Mesenchymal stem cell (in vitro differentiated cells and primary cell): ENCODE results near the gene PINK1.

Source experiments
- DNase-seq: peaks from one replicate; pipeline ENCODE4 v3.0.0-alpha.2; 2013
- H2AFZ ChIP-seq: one replicate; pipeline ENCODE4 v1.6.1; 2013; ENCODE audit warnings: low read depth, mild to moderate bottlenecking, control low read depth, inconsistent platforms, low read length, moderate library complexity
- H2AK5ac ChIP-seq: 2 replicates; pipeline ENCODE4 v1.6.1; 2013; ENCODE audit warnings: low read length, moderate library complexity, mild to moderate bottlenecking, inconsistent platforms; ENCODE audit not compliant: severe bottlenecking
- H2BK120ac ChIP-seq: one replicate; pipeline ENCODE4 v1.6.1; 2013; ENCODE audit warnings: low read depth, mild to moderate bottlenecking, inconsistent platforms, low read length, moderate library complexity
- H2BK12ac ChIP-seq, 2 experiments: one replicate each; pipeline ENCODE4 v1.6.1; 2013; ENCODE audit warnings: inconsistent platforms in 2 of 2, low read length in 2 of 2, mild to moderate bottlenecking in 2 of 2, moderate library complexity in 2 of 2, control low read depth in 1 of 2
- H2BK15ac ChIP-seq: one replicate; pipeline ENCODE4 v1.6.1; 2013; ENCODE audit warnings: mild to moderate bottlenecking, low read depth, inconsistent platforms; ENCODE audit not compliant: poor library complexity, severe bottlenecking
- H2BK5ac ChIP-seq: 2 replicates; pipeline ENCODE4 v1.6.1; 2013; ENCODE audit warnings: low read depth, mild to moderate bottlenecking, low read length, control low read depth, inconsistent platforms; ENCODE audit not compliant: poor library complexity, severe bottlenecking
- H3K14ac ChIP-seq, 2 experiments: one replicate each; pipeline ENCODE4 v1.6.1; 2013; ENCODE audit warnings: inconsistent platforms in 2 of 2, low read length in 2 of 2, control low read depth in 1 of 2, mild to moderate bottlenecking in 1 of 2, moderate library complexity in 1 of 2
- H3K18ac ChIP-seq, 2 experiments: one replicate each; pipeline ENCODE4 v1.6.1; 2013; ENCODE audit warnings: inconsistent platforms in 2 of 2, low read length in 2 of 2, control low read depth in 1 of 2, low read depth in 1 of 2, mild to moderate bottlenecking in 1 of 2
- H3K23ac ChIP-seq, 2 experiments: one replicate each; pipeline ENCODE4 v1.6.1; 2013; ENCODE audit warnings: inconsistent platforms in 2 of 2, low read length in 2 of 2, mild to moderate bottlenecking in 2 of 2, moderate library complexity in 2 of 2, control low read depth in 1 of 2
- H3K27ac ChIP-seq: 2 replicates; pipeline ENCODE4 v1.5.1; 2013; ENCODE audit warnings: mild to moderate bottlenecking, moderate library complexity, low read length, control low read depth, inconsistent platforms; ENCODE audit not compliant: poor library complexity, severe bottlenecking
- H3K27me3 ChIP-seq, 2 experiments: 2 replicates each; pipeline versions ENCODE4 v1.6.1 to v1.7.0; 2013; ENCODE audit warnings: low read length in 2 of 2, mild to moderate bottlenecking in 2 of 2, moderate library complexity in 2 of 2, control low read depth in 1 of 2, inconsistent platforms in 1 of 2; ENCODE audit not compliant: control insufficient read depth in 1 of 2, insufficient read depth in 1 of 2
- H3K36me3 ChIP-seq, 2 experiments: 2 replicates each; pipeline versions ENCODE4 v1.6.1 to v1.7.0; 2013; ENCODE audit warnings: low read length in 2 of 2, control low read depth in 1 of 2, inconsistent platforms in 1 of 2, low read depth in 1 of 2, mild to moderate bottlenecking in 1 of 2; ENCODE audit not compliant: insufficient read depth in 2 of 2, control insufficient read depth in 1 of 2
- H3K4ac ChIP-seq, 2 experiments: one replicate each; pipeline ENCODE4 v1.6.1; 2013; ENCODE audit warnings: inconsistent platforms in 2 of 2, low read length in 2 of 2, mild to moderate bottlenecking in 2 of 2, moderate library complexity in 2 of 2, control low read depth in 1 of 2, low read depth in 1 of 2
- H3K4me1 ChIP-seq: 2 replicates; pipeline ENCODE4 v1.6.1; 2013; ENCODE audit warnings: low read depth, low read length, control low read depth; ENCODE audit not compliant: control insufficient read depth, insufficient read depth
- H3K4me2 ChIP-seq: 2 replicates; pipeline ENCODE4 v1.6.1; 2013; ENCODE audit warnings: low read length, mild to moderate bottlenecking, inconsistent platforms; ENCODE audit not compliant: poor library complexity, severe bottlenecking
- H3K4me3 ChIP-seq, 2 experiments: 2 replicates each; pipeline versions ENCODE4 v1.5.1 to v1.7.0; 2013; ENCODE audit warnings: low read length in 2 of 2, mild to moderate bottlenecking in 2 of 2, control low read depth in 1 of 2, low read depth in 1 of 2; ENCODE audit not compliant: insufficient read depth in 1 of 2
- H3K79me1 ChIP-seq: replicated peaks from 2 replicates; pipeline ENCODE4 v1.6.1; 2013; ENCODE audit warnings: mild to moderate bottlenecking, control low read depth, low read length, inconsistent platforms; ENCODE audit not compliant: poor library complexity, severe bottlenecking
- H3K9ac ChIP-seq: 2 replicates; pipeline ENCODE4 v1.7.0; 2013; ENCODE audit warnings: mild to moderate bottlenecking, low read length, moderate library complexity
- H3K9me3 ChIP-seq: 2 replicates; pipeline ENCODE4 v1.7.0; 2013; ENCODE audit warnings: mild to moderate bottlenecking, low read length; ENCODE audit not compliant: control insufficient read depth
- H4K8ac ChIP-seq: one replicate; pipeline ENCODE4 v1.6.1; 2013; ENCODE audit warnings: inconsistent platforms, mild to moderate bottlenecking, low read length, moderate library complexity
- H4K91ac ChIP-seq: one replicate; pipeline ENCODE4 v1.6.1; 2013; ENCODE audit warnings: mild to moderate bottlenecking, low read length, inconsistent platforms
- WGBS: methylation state at CpG from one replicate; pipeline ENCODE4 v1.1.7; 2013; ENCODE audit warnings: mixed read lengths; 5-methylcytosine and 5-hydroxymethylcytosine counted together

The PINK1 gene

DNA sequence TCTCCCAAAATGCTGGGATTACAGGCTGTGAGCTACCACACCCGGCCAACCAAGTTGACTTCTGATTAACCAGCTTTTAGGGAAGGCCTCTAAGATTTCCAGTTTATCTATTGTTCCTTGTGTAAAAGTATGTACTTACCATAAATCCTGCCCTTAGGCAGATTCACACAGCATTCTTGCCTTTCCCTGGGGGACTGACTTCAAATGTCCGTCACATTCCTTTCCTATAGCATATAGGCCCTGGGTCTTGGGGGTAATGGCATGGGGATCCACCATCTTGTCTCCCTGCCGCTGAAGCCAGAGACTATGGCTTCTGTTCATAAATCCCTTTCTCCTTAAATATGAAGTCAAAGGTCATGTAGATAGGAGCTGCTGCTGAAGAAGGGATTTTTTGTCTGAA is 872 bp upstream of the PINK1 start:
- peaks cover 8% of the 10 kb centered on the region for H3K4me1 ChIP-seq
- no peaks in the 10 kb centered on the region for H3K9me3 ChIP-seq
- no peak overlapping the region for H3K27ac ChIP-seq
- H3K4me3 ChIP-seq, result no peak overlapping the region
- H3K27me3 ChIP-seq, result no peaks in the 10 kb centered on the region
- H2BK12ac ChIP-seq, result no peak overlapping the region
- no peak overlapping the region for H2BK120ac ChIP-seq
- no peak overlapping the region for H3K18ac ChIP-seq
- peaks cover 11% of the 10 kb centered on the region for H3K79me1 ChIP-seq
- H3K9ac ChIP-seq, result no peak overlapping the region
- H2AK5ac ChIP-seq, result no peak overlapping the region
- no peak overlapping the region for H2BK5ac ChIP-seq
- no peak overlapping the region for H2BK15ac ChIP-seq
- H3K4ac ChIP-seq, result no peak overlapping the region
- DNase-seq, result no peak
- H3K4me2 ChIP-seq, result no peak overlapping the region
- no peak overlapping the region for H2AFZ ChIP-seq
- H3K14ac ChIP-seq, result no peak overlapping the region
- H4K8ac ChIP-seq, result no peak overlapping the region
- no peak overlapping the region for H3K23ac ChIP-seq
- WGBS, result 93% methylated on average over 2 of the region's 3 CpGs
- peaks cover 8 to 10% of the 10 kb centered on the region in 2 experiments for H3K36me3 ChIP-seq
- H4K91ac ChIP-seq, result no peak overlapping the region

DNA sequence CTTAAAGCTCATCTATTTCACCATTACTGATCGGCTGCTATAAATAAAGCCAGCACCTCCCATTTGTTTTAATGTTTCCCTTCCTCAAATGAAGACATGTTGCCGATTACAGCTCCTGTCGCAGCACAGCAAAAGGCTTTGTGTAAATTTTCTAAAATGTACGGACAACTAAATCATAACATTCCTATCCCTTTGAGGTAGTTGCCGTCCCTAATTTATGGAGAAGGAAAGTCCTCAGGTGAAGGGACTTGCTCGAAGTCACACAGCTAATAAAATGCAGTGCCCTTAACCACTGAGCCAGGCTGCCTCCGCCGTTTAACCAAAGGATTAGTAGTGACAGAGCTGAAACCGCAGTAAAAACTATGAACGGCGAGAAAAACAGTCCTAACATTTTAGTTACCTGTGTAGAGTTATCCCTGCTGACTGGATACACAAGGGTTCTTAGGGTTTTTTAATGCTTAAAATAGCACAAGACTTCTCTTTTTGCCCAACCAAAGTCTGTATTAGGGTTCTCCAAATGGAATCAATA is 871 bp downstream of the PINK1 start:
- Histone ChIP-seq H3K36me3 (peaks cover 23 to 27% of the 10 kb centered on the region in 2 experiments), H4K91ac (no peak overlapping the region), H2BK5ac (no peak overlapping the region), H3K9me3 (no peaks in the 10 kb centered on the region), H3K18ac (no peak overlapping the region), H3K79me1 (peaks cover 11% of the 10 kb centered on the region), H2BK15ac (no peak overlapping the region), H3K23ac (no peak overlapping the region), H3K9ac (peak overlapping the region; percentile 80), H3K14ac (no peak overlapping the region), H2AK5ac (no peak overlapping the region), H2BK120ac (no peak overlapping the region), H3K27ac (peak overlapping the region; percentile 35), H3K4ac (no peak overlapping the region), H3K4me2 (peak overlapping the region; percentile 87), H3K4me3 (peak overlapping the region; percentile 37 to 83), H2BK12ac (no peak overlapping the region), H4K8ac (peak overlapping the region; percentile 45), H3K27me3 (no peaks in the 10 kb centered on the region), H2AFZ (peak overlapping the region; percentile 72), H3K4me1 (peaks cover 8% of the 10 kb centered on the region)
- no peak for DNase-seq
- 1% methylated on average over 11 of the region's 11 CpGs for WGBS

DNA sequence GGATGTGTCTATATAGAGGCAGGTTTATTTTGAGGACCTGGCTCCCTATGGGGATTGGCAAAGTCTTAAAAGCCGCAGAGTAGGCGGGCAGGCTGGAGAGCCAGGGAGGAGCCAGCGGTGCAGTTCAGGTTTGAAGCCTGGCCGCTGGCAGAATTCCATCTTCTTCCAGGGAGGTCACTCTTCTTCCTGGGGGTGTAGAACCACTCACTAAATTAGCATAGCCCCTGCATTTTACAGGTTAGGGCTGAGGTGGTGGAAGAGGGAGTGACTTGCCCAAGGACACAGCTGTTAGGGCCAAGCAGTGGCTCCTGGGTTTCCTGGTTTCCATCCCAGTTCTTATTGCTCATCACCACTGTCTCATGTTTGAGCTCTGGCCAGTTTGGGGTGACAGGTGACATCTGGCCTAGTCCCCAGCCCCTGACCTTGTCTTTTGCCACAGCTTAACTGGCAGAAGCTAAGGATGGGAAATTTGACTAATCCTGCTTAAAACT is 1.4 kb downstream of the PINK1 start:
- Histone ChIP-seq H3K27me3 (no peaks in the 10 kb centered on the region), H3K23ac (no peak overlapping the region), H2BK5ac (no peak overlapping the region)

DNA sequence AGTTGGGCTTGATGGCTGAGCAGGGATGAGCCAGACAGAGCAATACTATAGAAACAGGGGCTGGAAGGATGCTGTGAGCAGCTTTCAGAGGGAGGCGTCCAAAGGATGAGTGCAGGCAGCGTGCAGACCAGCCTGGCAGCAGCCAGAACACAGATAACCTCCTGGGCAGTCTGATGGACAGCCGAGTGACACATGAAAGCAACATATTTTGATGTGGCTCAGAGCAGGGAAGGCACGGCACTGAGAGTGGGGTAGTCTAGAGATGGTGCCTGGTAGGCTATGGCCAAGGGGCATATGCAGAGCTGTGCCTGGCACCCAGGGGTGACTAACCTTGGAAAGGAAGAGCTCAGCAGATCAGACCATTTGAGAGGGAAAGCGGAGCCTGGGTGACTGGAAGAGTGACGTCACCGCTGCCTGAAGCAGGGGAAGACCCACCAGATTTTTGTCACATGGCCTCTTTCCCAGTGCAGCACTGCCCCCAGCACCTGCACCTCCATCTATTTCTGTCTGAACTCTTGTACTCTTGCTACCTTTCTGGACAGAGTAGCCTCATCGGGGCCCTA is 3.6 kb downstream of the PINK1 start:
- H2AFZ ChIP-seq, result no peak overlapping the region
- H3K79me1 ChIP-seq, result peaks cover 19% of the 10 kb centered on the region
- H2BK15ac ChIP-seq, result no peak overlapping the region
- no peak overlapping the region for H2BK12ac ChIP-seq
- no peak overlapping the region for H3K18ac ChIP-seq
- no peak overlapping the region for H4K8ac ChIP-seq
- H2BK120ac ChIP-seq, result no peak overlapping the region
- H3K27me3 ChIP-seq, result no peaks in the 10 kb centered on the region
- no peak overlapping the region for H3K4me3 ChIP-seq
- H3K4ac ChIP-seq, result no peak overlapping the region
- no peak overlapping the region for H4K91ac ChIP-seq
- no peak overlapping the region for H3K23ac ChIP-seq
- no peak overlapping the region for H2AK5ac ChIP-seq
- H3K4me2 ChIP-seq, result no peak overlapping the region
- WGBS, result 93% methylated on average over 8 of the region's 8 CpGs
- H3K9ac ChIP-seq, result no peak overlapping the region
- H3K36me3 ChIP-seq, result peaks cover 48 to 53% of the 10 kb centered on the region in 2 experiments
- H3K14ac ChIP-seq, result no peak overlapping the region
- H3K4me1 ChIP-seq, result peaks cover 8% of the 10 kb centered on the region
- no peaks in the 10 kb centered on the region for H3K9me3 ChIP-seq
- no peak overlapping the region for H2BK5ac ChIP-seq
- no peak for DNase-seq
- H3K27ac ChIP-seq, result no peak overlapping the region

More for the DNA sequence above, 1.4 kb downstream of the PINK1 start:
- peak overlapping the region; percentile 80 for H3K9ac ChIP-seq
- 14% methylated on average over 4 of the region's 4 CpGs for WGBS
- H3K18ac ChIP-seq, result no peak overlapping the region
- peaks cover 28 to 32% of the 10 kb centered on the region in 2 experiments for H3K36me3 ChIP-seq
- H3K4me2 ChIP-seq, result peak overlapping the region; percentile 87
- H3K4me3 ChIP-seq, result peak overlapping the region in 1 of 2 experiments; percentile 83
- peak; percentile 54 for DNase-seq
- H2AK5ac ChIP-seq, result no peak overlapping the region
- no peak overlapping the region for H3K4ac ChIP-seq
- no peak overlapping the region for H4K8ac ChIP-seq
- H2BK120ac ChIP-seq, result no peak overlapping the region
- H2BK15ac ChIP-seq, result no peak overlapping the region
- no peak overlapping the region for H4K91ac ChIP-seq
- H3K4me1 ChIP-seq, result peaks cover 8% of the 10 kb centered on the region
- no peak overlapping the region for H3K27ac ChIP-seq
- H3K9me3 ChIP-seq, result no peaks in the 10 kb centered on the region
- H3K14ac ChIP-seq, result no peak overlapping the region
- no peak overlapping the region for H2AFZ ChIP-seq
- H2BK12ac ChIP-seq, result no peak overlapping the region
- peaks cover 11% of the 10 kb centered on the region for H3K79me1 ChIP-seq
